Measurements from ENCODE around the gene SUGT1. TPM values are rescaled to one million over a fixed set of nuclear protein-coding genes. Genes with fewer than 3 reads are reported as not detected.

The SUGT1 gene
- total and polyA plus RNA-seq, 2 donors (not counting 1 experiment from before 2014, with no cell fraction given): 9.5 to 38.4 TPM

GRCh38 chr13:52664272-52664671 is 11.6 kb downstream of the SUGT1 start:
- H3K4me2 ChIP-seq (replicated peaks; ENCODE audit: low read depth, low read length, poor library complexity, severe bottlenecking): no peak overlapping the region
- no peaks in the 10 kb centered on the region for H4K20me1 ChIP-seq (ENCODE audit: control insufficient read depth, insufficient read depth, low read length, poor library complexity, severe bottlenecking)
- H3K9me3 ChIP-seq (ENCODE audit: control extremely low read depth in 1 of 3, control insufficient read depth in 2 of 3, insufficient read depth in 1 of 3, low read length in 2 of 3): no peaks in the 10 kb centered on the region
- no peak overlapping the region for H3K4me3 ChIP-seq (ENCODE audit: control extremely low read depth in 1 of 5, extremely low read depth in 1 of 5, insufficient read depth in 1 of 5, low read depth in 2 of 5, low read length in 4 of 5)
- intact Hi-C loops (cut with micrococcal nuclease): no loop called here
- POLR2A ChIA-PET: no interaction called here
- no peak overlapping the region for H2AFZ ChIP-seq (ENCODE audit: insufficient read depth, low read depth, low read length, poor library complexity, severe bottlenecking)
- H3K27ac ChIP-seq (ENCODE audit: low read length in 2 of 2): no peak overlapping the region
- no CpG with 5 or more reads among the region's 4 CpGs for WGBS (ENCODE audit: insufficient coverage)
- TF ChIP-seq EZH2 (IDR thresholded peaks at IDR 0.05; ENCODE audit: borderline replicate concordance, insufficient read depth, low read depth, low read length, poor library complexity, severe bottlenecking) (no peak), CTCF (IDR thresholded peaks at IDR 0.05) (no peak)
- CTCF ChIA-PET: interaction anchor here (1.6 to 1.7 kb wide), 4 partner anchors 11 to 145 kb away, joined by 6 to 11 read pairs (median 6); partner anchors contain the start of gene SUGT1
- DNase-seq (no peak), ATAC-seq (ENCODE audit: low read depth) (no peak)
- Mint-ChIP-seq H3K27me3 (no peaks in the 10 kb centered on the region), H3K4me1 (peaks cover 3% of the 10 kb centered on the region), H3K9me3 (ENCODE audit: insufficient read depth) (no peaks in the 10 kb centered on the region), H3K4me3 (no peak overlapping the region), H3K27ac (no peak overlapping the region)
- no peaks in the 10 kb centered on the region for H3K27me3 ChIP-seq (replicated peaks in 1 of 4; ENCODE audit: control extremely low read depth in 1 of 4, control insufficient read depth in 3 of 4, insufficient read depth in 4 of 4, low read length in 3 of 4)
- H3K9ac ChIP-seq (ENCODE audit: low read length): no peak overlapping the region
- no peaks in the 10 kb centered on the region for H3K4me1 ChIP-seq (ENCODE audit: control insufficient read depth in 2 of 2, insufficient read depth in 2 of 2, low read length in 2 of 2)
- peaks cover 17 to 66% of the 10 kb centered on the region in 2 experiments for H3K36me3 ChIP-seq (replicated peaks in 1 of 2; ENCODE audit: control extremely low read depth in 1 of 2, control insufficient read depth in 1 of 2, extremely low read depth in 1 of 2, insufficient read depth in 2 of 2, low read length in 1 of 2)
- no peaks in the 10 kb centered on the region for H3K79me2 ChIP-seq (ENCODE audit: control insufficient read depth, insufficient read depth, low read length)

GRCh38 chr13:52665325-52665724 is 12.7 kb downstream of the SUGT1 start:
- Histone ChIP-seq H3K9ac (ENCODE audit: low read length) (no peak overlapping the region), H3K4me2 (replicated peaks; ENCODE audit: low read depth, low read length, poor library complexity, severe bottlenecking) (no peak overlapping the region), H3K4me1 (ENCODE audit: control insufficient read depth in 2 of 2, insufficient read depth in 2 of 2, low read length in 2 of 2) (no peaks in the 10 kb centered on the region), H2AFZ (ENCODE audit: insufficient read depth, low read depth, low read length, poor library complexity, severe bottlenecking) (no peak overlapping the region), H3K9me3 (ENCODE audit: control extremely low read depth in 1 of 3, control insufficient read depth in 2 of 3, insufficient read depth in 1 of 3, low read length in 2 of 3) (no peaks in the 10 kb centered on the region), H3K4me3 (ENCODE audit: control extremely low read depth in 1 of 5, extremely low read depth in 1 of 5, insufficient read depth in 1 of 5, low read depth in 2 of 5, low read length in 4 of 5) (no peak overlapping the region), H3K36me3 (replicated peaks in 1 of 2; ENCODE audit: control extremely low read depth in 1 of 2, control insufficient read depth in 1 of 2, extremely low read depth in 1 of 2, insufficient read depth in 2 of 2, low read length in 1 of 2) (peaks cover 14 to 63% of the 10 kb centered on the region in 2 experiments), H3K79me2 (ENCODE audit: control insufficient read depth, insufficient read depth, low read length) (no peaks in the 10 kb centered on the region), H3K27me3 (replicated peaks in 1 of 4; ENCODE audit: control extremely low read depth in 1 of 4, control insufficient read depth in 3 of 4, insufficient read depth in 4 of 4, low read length in 3 of 4) (no peaks in the 10 kb centered on the region), H4K20me1 (ENCODE audit: control insufficient read depth, insufficient read depth, low read length, poor library complexity, severe bottlenecking) (no peaks in the 10 kb centered on the region), H3K27ac (ENCODE audit: low read length in 2 of 2) (no peak overlapping the region)
- POLR2A ChIA-PET: no interaction called here
- intact Hi-C loops (cut with micrococcal nuclease): loop anchor here (1.0 kb wide), 1 partner anchor 144 kb away; no protein-coding TSS in a partner anchor
- Mint-ChIP-seq H3K4me1 (no peaks in the 10 kb centered on the region), H3K4me3 (no peak overlapping the region), H3K9me3 (ENCODE audit: insufficient read depth) (no peaks in the 10 kb centered on the region), H3K27ac (no peak overlapping the region), H3K27me3 (no peaks in the 10 kb centered on the region)
- TF ChIP-seq CTCF (IDR thresholded peaks at IDR 0.05) (peak; percentile 67), EZH2 (IDR thresholded peaks at IDR 0.05; ENCODE audit: borderline replicate concordance, insufficient read depth, low read depth, low read length, poor library complexity, severe bottlenecking) (no peak)
- DNase-seq (peak; percentile 12), ATAC-seq (ENCODE audit: low read depth) (peak; percentile 39)
- CTCF ChIA-PET: interaction anchor here (0.7 to 1.7 kb wide), 7 partner anchors 12 to 303 kb away, joined by 3 to 11 read pairs (median 6); partner anchors contain the start of gene SUGT1
